Mesendoderm (in vitro differentiated cells): ENCODE results near the gene RAC2.

Source experiments
- DNase-seq: peaks from one replicate; pipeline ENCODE4 v3.0.0; 2013
- H2AK5ac ChIP-seq: 2 replicates; pipeline ENCODE4 v1.6.1; 2013; ENCODE audit warnings: low read length, inconsistent platforms
- H2BK120ac ChIP-seq: 2 replicates; pipeline ENCODE4 v1.6.1; 2013; ENCODE audit warnings: low read depth, mild to moderate bottlenecking, low read length, moderate library complexity, mixed read lengths
- H2BK15ac ChIP-seq: replicated peaks from 2 replicates; pipeline ENCODE4 v1.6.1; 2013; ENCODE audit warnings: low read depth, mild to moderate bottlenecking, moderate library complexity
- H2BK5ac ChIP-seq: 2 replicates; pipeline ENCODE4 v1.6.1; 2013; ENCODE audit warnings: low read length, inconsistent platforms
- H3K18ac ChIP-seq: 2 replicates; pipeline ENCODE4 v1.6.1; 2013; ENCODE audit warnings: mild to moderate bottlenecking, low read length, mixed read lengths
- H3K23ac ChIP-seq: one replicate; pipeline ENCODE4 v1.6.1; 2013; ENCODE audit warnings: low read length
- H3K27ac ChIP-seq: 2 replicates; pipeline ENCODE4 v1.5.1; 2013; ENCODE audit warnings: low read depth, mild to moderate bottlenecking, inconsistent platforms, low read length, moderate library complexity
- H3K27me3 ChIP-seq: 2 replicates; pipeline ENCODE4 v1.6.1; 2013; ENCODE audit warnings: low read length, control low read depth, mild to moderate bottlenecking, inconsistent platforms; ENCODE audit not compliant: insufficient read depth, poor library complexity
- H3K36me3 ChIP-seq: 2 replicates; pipeline ENCODE4 v1.6.1; 2013; ENCODE audit warnings: low read length, inconsistent platforms; ENCODE audit not compliant: control insufficient read depth, insufficient read depth
- H3K4ac ChIP-seq: one replicate; pipeline ENCODE4 v1.6.1; 2013; ENCODE audit warnings: low read depth, mild to moderate bottlenecking, low read length, moderate library complexity
- H3K4me1 ChIP-seq: 2 replicates; pipeline ENCODE4 v1.6.1; 2013; ENCODE audit warnings: low read depth, low read length, inconsistent platforms; ENCODE audit not compliant: control insufficient read depth
- H3K4me2 ChIP-seq: 2 replicates; pipeline ENCODE4 v1.6.1; 2013; ENCODE audit warnings: low read length
- H3K4me3 ChIP-seq: 2 replicates; pipeline ENCODE4 v1.5.1; 2013; ENCODE audit warnings: mild to moderate bottlenecking, low read length
- H3K56ac ChIP-seq: one replicate; pipeline ENCODE4 v1.6.1; 2013; ENCODE audit warnings: low read length
- H3K79me1 ChIP-seq: 2 replicates; pipeline ENCODE4 v1.6.1; 2013; ENCODE audit warnings: low read length, inconsistent platforms
- H3K79me2 ChIP-seq: 2 replicates; pipeline ENCODE4 v1.6.1; 2013; ENCODE audit warnings: mild to moderate bottlenecking, low read length; ENCODE audit not compliant: control insufficient read depth, insufficient read depth
- H3K9ac ChIP-seq: 2 replicates; pipeline ENCODE4 v1.6.1; 2013; ENCODE audit warnings: low read length, inconsistent platforms
- H4K5ac ChIP-seq: one replicate; pipeline ENCODE4 v1.6.1; 2013; ENCODE audit warnings: low read length
- H4K8ac ChIP-seq: one replicate; pipeline ENCODE4 v1.6.1; 2013; ENCODE audit warnings: low read depth, mild to moderate bottlenecking, control low read depth, low read length, moderate library complexity
- WGBS: extraction: QIAGEN DNeasy Blood & Tissue Kit; methylation state at CpG from one replicate; pipeline ENCODE4 v1.1.7; 2013; ENCODE audit warnings: low lambda C conversion rate, missing lambda C conversion rate; ENCODE audit not compliant: insufficient coverage; ENCODE audit errors: extremely low coverage; 5-methylcytosine and 5-hydroxymethylcytosine counted together

RAC2 gene

DNA sequence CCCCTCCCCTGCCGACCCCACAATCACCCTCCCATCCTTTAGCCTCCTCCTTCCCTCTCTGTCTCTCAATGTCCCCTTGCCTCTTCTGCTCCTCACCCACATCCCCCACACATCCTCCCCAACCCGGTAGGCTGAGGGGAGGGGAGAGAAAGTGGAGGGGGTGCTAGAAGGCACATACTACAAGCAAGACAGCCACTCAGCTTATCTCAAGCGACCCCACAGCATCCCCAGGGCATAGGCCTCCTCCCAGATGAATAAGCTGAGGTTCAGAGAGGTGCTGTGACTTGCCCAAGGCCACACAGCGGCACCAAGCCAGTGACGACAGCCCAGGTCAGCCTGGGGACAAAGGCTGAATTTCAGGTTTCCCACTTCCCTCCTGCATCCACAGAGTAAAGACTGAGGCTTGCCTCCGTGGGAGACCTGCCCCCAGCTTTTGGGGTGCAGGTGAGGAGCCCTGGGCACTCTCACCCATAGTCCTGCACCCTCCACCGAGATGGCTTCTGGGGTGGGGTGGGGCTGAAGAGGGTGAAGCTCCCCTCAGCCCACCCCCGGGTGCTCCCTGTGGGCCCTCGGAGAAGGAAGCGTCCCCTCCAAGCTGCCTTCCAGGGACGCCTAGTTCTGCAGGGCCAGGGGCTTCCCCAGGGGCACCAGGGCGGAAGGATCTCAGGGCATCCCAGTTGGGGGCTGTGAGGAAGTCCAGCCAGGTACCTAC, 511 bp downstream of the RAC2 start:
- no peak overlapping the region for H3K27ac ChIP-seq
- peak overlapping the region; percentile 18 for H3K4me2 ChIP-seq
- H4K5ac ChIP-seq, result no peak overlapping the region
- no peak overlapping the region for H2BK15ac ChIP-seq
- no peak overlapping the region for H2AK5ac ChIP-seq
- H3K23ac ChIP-seq, result peak overlapping the region; percentile 29
- H3K56ac ChIP-seq, result peak overlapping the region; percentile 84
- no peak overlapping the region for H3K4me3 ChIP-seq
- no peaks in the 10 kb centered on the region for H3K27me3 ChIP-seq
- no peak for DNase-seq
- H2BK5ac ChIP-seq, result no peak overlapping the region
- H3K4ac ChIP-seq, result no peak overlapping the region
- no peaks in the 10 kb centered on the region for H3K79me1 ChIP-seq
- no peak overlapping the region for H2BK120ac ChIP-seq
- peak overlapping the region; percentile 59 for H3K9ac ChIP-seq
- no peak overlapping the region for H3K18ac ChIP-seq
- no peaks in the 10 kb centered on the region for H3K79me2 ChIP-seq
- peaks cover 3% of the 10 kb centered on the region for H3K4me1 ChIP-seq
- no CpG with 5 or more reads among the region's 12 CpGs for WGBS
- no peaks in the 10 kb centered on the region for H3K36me3 ChIP-seq
- no peak overlapping the region for H4K8ac ChIP-seq

DNA sequence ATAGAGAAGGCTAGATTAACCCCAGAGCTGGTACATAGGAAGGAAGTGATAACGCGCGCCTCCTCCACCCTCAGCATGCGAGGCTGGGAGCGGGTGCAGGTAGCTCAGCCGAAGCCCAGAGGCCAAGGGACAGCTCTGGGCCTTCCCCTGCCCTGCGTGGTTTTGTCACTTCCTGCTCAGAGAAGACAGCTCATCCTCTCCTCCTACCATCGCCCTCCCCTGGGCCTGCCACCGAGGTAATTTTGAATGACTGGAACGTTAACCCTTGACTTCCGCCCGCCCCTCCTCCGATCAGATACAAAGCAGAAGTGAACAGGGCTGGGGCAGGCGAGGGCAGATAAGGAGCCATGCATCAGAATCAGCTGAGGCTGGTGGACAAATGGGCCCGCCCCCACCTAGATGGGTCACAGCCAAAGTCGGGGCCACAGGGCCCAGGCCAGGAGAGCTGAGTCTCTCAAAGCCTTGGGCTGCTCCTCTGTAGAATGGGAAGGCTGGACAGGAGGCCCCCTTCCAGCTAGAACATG, 1.6 kb downstream of the RAC2 start:
- no peak overlapping the region for H3K4ac ChIP-seq
- no peaks in the 10 kb centered on the region for H3K79me1 ChIP-seq
- no peak overlapping the region for H2BK15ac ChIP-seq
- H2BK5ac ChIP-seq, result no peak overlapping the region
- H3K4me3 ChIP-seq, result no peak overlapping the region
- no peak overlapping the region for H4K8ac ChIP-seq
- H3K56ac ChIP-seq, result peak overlapping the region; percentile 39
- H3K18ac ChIP-seq, result no peak overlapping the region
- H2BK120ac ChIP-seq, result no peak overlapping the region
- no peak overlapping the region for H3K23ac ChIP-seq
- WGBS, result no CpG with 5 or more reads among the region's 16 CpGs
- H3K36me3 ChIP-seq, result no peaks in the 10 kb centered on the region
- H3K4me2 ChIP-seq, result no peak overlapping the region
- H3K79me2 ChIP-seq, result no peaks in the 10 kb centered on the region
- H3K9ac ChIP-seq, result peak overlapping the region; percentile 14
- no peaks in the 10 kb centered on the region for H3K27me3 ChIP-seq
- no peak overlapping the region for H3K27ac ChIP-seq
- H2AK5ac ChIP-seq, result no peak overlapping the region
- peak; percentile 71 for DNase-seq
- no peak overlapping the region for H4K5ac ChIP-seq
- H3K4me1 ChIP-seq, result peaks cover 3% of the 10 kb centered on the region

DNA sequence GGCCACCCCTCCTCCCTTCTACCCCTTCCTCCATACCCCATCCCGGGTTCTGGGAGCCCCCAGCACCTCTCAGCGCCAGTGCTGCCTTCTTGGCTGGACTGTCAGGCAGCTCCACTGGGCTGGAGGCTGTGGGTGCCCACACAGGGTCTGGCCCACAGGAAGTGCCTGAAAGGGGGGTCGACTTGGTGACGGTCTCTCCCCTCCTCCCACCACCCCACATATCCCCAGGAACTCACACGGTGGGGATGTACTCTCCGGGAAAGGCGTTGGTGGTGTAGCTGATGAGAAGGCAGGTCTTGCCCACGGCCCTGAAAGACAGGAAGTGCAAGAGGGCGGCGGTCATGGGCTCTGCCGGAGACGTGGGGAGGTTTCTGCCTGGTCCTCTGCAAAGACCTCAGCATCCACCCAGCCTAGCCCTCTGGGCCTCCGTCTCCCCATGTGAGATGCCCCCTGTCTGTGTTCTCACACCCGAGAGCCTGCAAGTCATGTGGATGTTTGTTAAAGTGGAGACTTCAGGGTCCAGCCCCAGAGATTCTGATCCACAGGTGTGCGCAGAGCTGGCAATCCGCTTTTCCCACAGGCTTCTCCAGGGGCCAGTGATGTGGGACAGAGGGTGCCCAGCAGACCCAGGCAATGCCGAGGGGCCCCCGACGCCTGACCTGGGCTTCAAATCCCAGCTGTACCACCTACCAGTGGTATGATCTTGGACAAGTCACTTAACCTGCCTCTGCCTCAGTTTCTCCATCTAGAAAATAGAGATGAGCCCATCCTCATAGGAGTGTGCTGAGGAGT, 2.5 kb downstream of the RAC2 start:
- Histone ChIP-seq H3K23ac (peak overlapping the region; percentile 53), H3K79me2 (no peaks in the 10 kb centered on the region), H3K9ac (no peak overlapping the region), H3K27me3 (no peaks in the 10 kb centered on the region), H4K8ac (no peak overlapping the region), H3K4me2 (no peak overlapping the region), H3K27ac (no peak overlapping the region), H2AK5ac (no peak overlapping the region), H3K79me1 (no peaks in the 10 kb centered on the region), H2BK15ac (no peak overlapping the region), H4K5ac (no peak overlapping the region), H3K36me3 (no peaks in the 10 kb centered on the region), H2BK120ac (no peak overlapping the region), H3K4ac (no peak overlapping the region), H2BK5ac (no peak overlapping the region), H3K4me1 (peaks cover 5% of the 10 kb centered on the region), H3K56ac (peak overlapping the region; percentile 3), H3K18ac (no peak overlapping the region), H3K4me3 (no peak overlapping the region)
- no CpG with 5 or more reads among the region's 19 CpGs for WGBS
- DNase-seq, result no peak

DNA sequence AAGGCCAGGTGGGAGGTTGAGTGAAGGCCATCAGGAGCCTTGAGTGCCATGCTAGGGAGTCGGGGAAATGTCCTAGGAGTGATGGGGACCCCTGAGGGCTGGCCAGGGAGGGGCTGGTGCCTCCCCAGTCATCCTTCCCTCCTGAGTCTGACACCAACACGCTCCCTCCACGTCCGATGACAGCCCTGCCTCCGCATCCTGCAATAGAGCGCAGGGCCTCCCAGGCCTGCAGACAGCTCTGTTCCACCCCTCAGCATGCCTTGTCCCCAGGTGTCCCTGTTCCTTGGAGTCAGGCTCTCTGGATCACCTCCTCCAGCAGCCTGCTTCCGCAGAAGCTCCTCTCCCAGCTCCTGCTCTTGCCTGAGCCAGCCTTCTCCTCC, 3.1 kb downstream of the RAC2 start:
- Histone ChIP-seq H3K27me3 (no peaks in the 10 kb centered on the region), H3K79me1 (no peaks in the 10 kb centered on the region), H4K5ac (no peak overlapping the region), H3K27ac (no peak overlapping the region), H2AK5ac (no peak overlapping the region), H3K4ac (no peak overlapping the region), H4K8ac (no peak overlapping the region), H3K9ac (no peak overlapping the region), H2BK5ac (no peak overlapping the region), H3K4me1 (peaks cover 5% of the 10 kb centered on the region), H2BK15ac (no peak overlapping the region), H3K36me3 (no peaks in the 10 kb centered on the region), H3K79me2 (no peaks in the 10 kb centered on the region), H3K56ac (peak overlapping the region; percentile 3), H3K18ac (no peak overlapping the region), H3K4me3 (no peak overlapping the region), H3K4me2 (no peak overlapping the region), H2BK120ac (no peak overlapping the region), H3K23ac (no peak overlapping the region)
- no CpG with 5 or more reads among the region's 7 CpGs for WGBS
- DNase-seq, result no peak

DNA sequence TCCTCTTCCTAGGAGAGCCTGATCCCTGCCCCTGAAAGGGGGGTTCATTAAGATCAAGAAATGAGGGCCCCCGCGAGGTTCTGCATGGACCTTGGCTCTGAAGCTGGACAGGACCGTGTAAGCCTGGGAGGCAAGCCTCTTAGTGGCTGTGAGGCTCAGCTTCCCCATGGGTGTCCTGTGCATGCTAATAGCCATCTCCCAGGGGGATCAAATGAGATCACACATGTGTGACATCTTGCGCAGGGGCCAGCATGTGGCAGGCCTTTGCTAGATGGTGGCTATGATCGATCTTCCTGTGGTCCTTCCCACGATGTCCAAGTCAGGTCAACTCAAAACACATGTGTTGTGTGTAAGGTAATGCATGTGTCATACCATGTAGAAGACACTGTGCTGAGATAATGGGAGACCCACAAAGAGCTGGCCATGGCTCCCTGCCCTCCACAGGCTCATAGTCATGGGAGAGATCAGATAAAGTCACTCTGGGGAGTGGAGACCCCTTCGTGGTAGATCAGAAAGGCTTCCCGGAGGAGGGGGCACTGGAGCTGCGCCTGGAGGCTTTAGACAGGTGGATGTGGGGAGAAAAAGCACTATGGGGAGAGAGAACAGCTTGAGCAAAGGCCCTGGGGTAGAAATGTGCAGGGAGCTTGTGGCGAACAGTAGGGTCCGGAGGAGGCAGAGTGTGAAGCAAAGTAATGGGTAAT, 3.7 kb downstream of the RAC2 start:
- Histone ChIP-seq H2BK5ac (no peak overlapping the region), H2BK15ac (no peak overlapping the region), H2BK120ac (no peak overlapping the region), H3K56ac (no peak overlapping the region), H3K9ac (no peak overlapping the region), H3K4me2 (no peak overlapping the region), H3K18ac (no peak overlapping the region), H3K36me3 (no peaks in the 10 kb centered on the region), H3K4ac (no peak overlapping the region), H3K79me1 (no peaks in the 10 kb centered on the region), H3K23ac (no peak overlapping the region), H3K79me2 (no peaks in the 10 kb centered on the region), H3K4me1 (peaks cover 5% of the 10 kb centered on the region), H3K4me3 (no peak overlapping the region), H3K27me3 (no peaks in the 10 kb centered on the region), H2AK5ac (no peak overlapping the region), H4K5ac (no peak overlapping the region), H4K8ac (no peak overlapping the region), H3K27ac (no peak overlapping the region)
- DNase-seq, result no peak
- no CpG with 5 or more reads among the region's 11 CpGs for WGBS
